HG03354 (cell line): ENCODE data around the gene HKDC1.

Experiments
- ATAC-seq: cut with Tn5 transposase; IDR thresholded peaks from one replicate; pipeline ENCODE4 v1.9.1; 2021; ENCODE audit warnings: mild to moderate bottlenecking; ENCODE audit not compliant: unreplicated experiment, poor library complexity, severe bottlenecking

The HKDC1 gene

GRCh38 chr10:69312528-69312927 lies 92.4 kb downstream of the HKDC1 start:
- ATAC-seq = no peak

- ATAC-seq = no peak
These were observed 95.0 kb downstream of the HKDC1 start for GRCh38 chr10:69315100-69315542.

- ATAC-seq = no peak
These were observed 95.6 kb downstream of the HKDC1 start for GRCh38 chr10:69315610-69316312.

DNA sequence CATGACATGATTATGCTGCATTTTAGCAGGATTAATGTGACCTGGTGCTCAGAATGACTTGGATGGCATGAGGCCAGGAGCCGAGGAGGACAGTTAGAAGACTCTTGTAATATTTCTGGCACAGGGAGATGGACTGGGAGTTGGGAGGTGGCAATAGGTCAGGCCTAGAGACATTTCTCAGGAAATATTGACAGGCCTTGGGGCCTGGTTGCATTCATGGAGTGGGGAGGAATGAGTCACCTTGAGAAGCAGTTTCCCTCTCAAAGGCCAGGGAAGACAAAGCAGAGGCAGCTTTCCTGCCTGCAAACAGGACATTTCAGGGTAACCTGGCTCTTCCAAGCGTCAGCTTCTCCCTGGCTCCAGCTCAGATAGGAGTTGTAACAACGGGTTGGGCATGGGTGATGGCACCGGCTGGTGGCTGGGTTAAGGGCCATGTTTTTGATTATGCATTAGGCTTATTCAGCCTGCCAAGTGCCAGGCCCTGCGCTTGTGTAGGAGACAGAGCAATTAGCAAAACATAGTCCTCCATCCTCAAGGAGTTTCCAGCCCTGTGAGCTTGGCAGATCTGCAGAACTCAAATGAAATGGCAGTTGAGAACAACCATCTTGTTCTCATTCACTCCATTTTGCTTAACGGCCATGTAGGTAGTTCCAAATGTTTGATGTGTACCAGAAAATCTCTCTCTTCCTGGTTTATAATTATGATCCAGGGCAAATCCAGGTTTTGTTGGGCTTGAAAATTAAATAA lies 96.4 kb downstream of the HKDC1 start:
- no peak for ATAC-seq
